ENCODE results near the gene RTRAF.

GRCh38 chr14:52059649-52060048 lies 70.3 kb downstream of the RTRAF start:
- TF ChIP-seq CTCF (IDR thresholded peaks at IDR 0.05) (no peak), POLR2A (IDR thresholded peaks at IDR 0.05) (no peak), EP300 (IDR thresholded peaks at IDR 0.05) (no peak), POLR2AphosphoS5 (IDR thresholded peaks at IDR 0.05) (no peak)

All from stomach (tissue), 4 donors.